Testis (tissue), 3 donors: ENCODE data around the gene EFCAB9. TPM values are rescaled to one million over a fixed set of nuclear protein-coding genes. Genes with fewer than 3 reads are reported as not detected.

ENCODE experiments used
- DNase-seq: peaks from one replicate; pipeline ENCODE4 v3.0.0-alpha.2; 2019
- H3K27ac ChIP-seq, 2 donors: fragments of 200-600 bp; sonication (generic); one replicate each; pipeline ENCODE4 v1.5.1; 2019
- H3K27me3 ChIP-seq: fragments of 200-600 bp; sonication (generic); one replicate; pipeline ENCODE4 v1.5.1; 2019
- H3K36me3 ChIP-seq: fragments of 200-600 bp; sonication (generic); one replicate; pipeline ENCODE4 v1.5.1; 2017; ENCODE audit warnings: low read depth; ENCODE audit errors: missing control alignments
- H3K4me1 ChIP-seq: fragments of 200-600 bp; sonication (generic); one replicate; pipeline ENCODE4 v1.5.1; 2019
- H3K4me3 ChIP-seq, 2 donors: fragments of 200-600 bp; sonication (generic); one replicate each; pipeline ENCODE4 v1.5.1; 2017 to 2019
- H3K9me3 ChIP-seq: fragments of 200-600 bp; sonication (generic); one replicate; pipeline ENCODE4 v1.5.1; 2017
- POLR2A ChIP-seq: fragments of 450-650 bp; IDR thresholded peaks from one replicate; pipeline ENCODE4 v1.6.1; 2017; ENCODE audit warnings: antibody characterized with exemption, mild to moderate bottlenecking, moderate library complexity
- WGBS, 2 donors: methylation state at CpG; one replicate each; pipeline ENCODE4 v1.1.5; 2018; 5-methylcytosine and 5-hydroxymethylcytosine counted together
- intact Hi-C: fragments of 100-400 bp; cut with DNase I; formaldehyde crosslinking; loops from one replicate; pipeline ENCODE4 v1.15.1; 2023; ENCODE audit warnings: low total_unique reads
- polyA plus RNA-seq: library from polyadenylated mRNA; stranded (reverse); fragments of 350-450 nt; fragmentation: Illumina TruSeq; extraction: RNeasy Lipid Tissue Mini Kit (QIAGEN cat#74804); gene quantifications from one replicate; pipeline ENCODE4 v1.2.3, GENCODE V29; 2014; ENCODE audit warnings: low read depth, low replicate concordance; ENCODE audit not compliant: insufficient read depth
- total RNA-seq, 2 donors: library from RNA; depleted of rRNA; stranded (reverse); fragments of >200 nt; gene quantifications; one replicate each; pipeline ENCODE4 v1.2.3, GENCODE V29; 2016
- TF ChIP-seq, protein P1 (sequence below), 3 experiments: fragments of 450-650 bp in 2 of 3; fragments of 200-600 bp in 1 of 3; sonication (generic) in 1 of 3; IDR thresholded peaks; one replicate each; pipeline ENCODE4 v1.5.1; 2016 to 2019; ENCODE audit warnings: antibody characterized with exemption in 3 of 3, mild to moderate bottlenecking in 2 of 3, moderate library complexity in 1 of 3

Gene EFCAB9
- total and polyA plus RNA-seq, 3 donors from 2014 or later, result 5.5 to 11.7 (median 5.7) TPM

DNA sequence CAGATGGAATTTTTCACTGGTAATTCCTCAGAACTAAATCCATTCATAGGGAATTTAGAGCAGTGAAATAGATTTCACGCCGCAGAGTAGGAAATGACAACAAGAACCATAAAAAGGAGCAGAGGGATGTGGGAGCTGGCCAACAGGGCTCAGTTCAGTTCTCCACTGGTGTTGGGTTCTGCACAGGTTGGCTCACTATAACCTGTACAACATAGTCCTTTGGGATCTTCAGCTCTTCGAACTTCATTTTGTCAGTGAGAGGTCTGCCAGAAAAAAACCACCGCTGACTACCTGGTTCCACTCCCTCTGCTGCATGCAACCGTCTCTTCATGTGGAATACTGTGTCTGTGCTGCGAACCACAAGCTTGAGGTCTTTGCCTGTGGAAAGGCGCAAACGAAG is 17.7 kb downstream of the EFCAB9 start:
- Histone ChIP-seq H3K9me3 (no peaks in the 10 kb centered on the region), H3K36me3 (no peaks in the 10 kb centered on the region), H3K27me3 (no peaks in the 10 kb centered on the region), H3K4me3 (no peak overlapping the region), H3K27ac (no peak overlapping the region), H3K4me1 (no peaks in the 10 kb centered on the region)
- no peak for DNase-seq
- 89 to 96% methylated on average over 8 of the region's 8 CpGs for WGBS, 2 donors
- intact Hi-C loops, result no loop called here
- TF ChIP-seq, protein P1, sequence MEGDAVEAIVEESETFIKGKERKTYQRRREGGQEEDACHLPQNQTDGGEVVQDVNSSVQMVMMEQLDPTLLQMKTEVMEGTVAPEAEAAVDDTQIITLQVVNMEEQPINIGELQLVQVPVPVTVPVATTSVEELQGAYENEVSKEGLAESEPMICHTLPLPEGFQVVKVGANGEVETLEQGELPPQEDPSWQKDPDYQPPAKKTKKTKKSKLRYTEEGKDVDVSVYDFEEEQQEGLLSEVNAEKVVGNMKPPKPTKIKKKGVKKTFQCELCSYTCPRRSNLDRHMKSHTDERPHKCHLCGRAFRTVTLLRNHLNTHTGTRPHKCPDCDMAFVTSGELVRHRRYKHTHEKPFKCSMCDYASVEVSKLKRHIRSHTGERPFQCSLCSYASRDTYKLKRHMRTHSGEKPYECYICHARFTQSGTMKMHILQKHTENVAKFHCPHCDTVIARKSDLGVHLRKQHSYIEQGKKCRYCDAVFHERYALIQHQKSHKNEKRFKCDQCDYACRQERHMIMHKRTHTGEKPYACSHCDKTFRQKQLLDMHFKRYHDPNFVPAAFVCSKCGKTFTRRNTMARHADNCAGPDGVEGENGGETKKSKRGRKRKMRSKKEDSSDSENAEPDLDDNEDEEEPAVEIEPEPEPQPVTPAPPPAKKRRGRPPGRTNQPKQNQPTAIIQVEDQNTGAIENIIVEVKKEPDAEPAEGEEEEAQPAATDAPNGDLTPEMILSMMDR (IDR thresholded peaks at IDR 0.05), result no peak
- no peak for TF ChIP-seq POLR2A

DNA sequence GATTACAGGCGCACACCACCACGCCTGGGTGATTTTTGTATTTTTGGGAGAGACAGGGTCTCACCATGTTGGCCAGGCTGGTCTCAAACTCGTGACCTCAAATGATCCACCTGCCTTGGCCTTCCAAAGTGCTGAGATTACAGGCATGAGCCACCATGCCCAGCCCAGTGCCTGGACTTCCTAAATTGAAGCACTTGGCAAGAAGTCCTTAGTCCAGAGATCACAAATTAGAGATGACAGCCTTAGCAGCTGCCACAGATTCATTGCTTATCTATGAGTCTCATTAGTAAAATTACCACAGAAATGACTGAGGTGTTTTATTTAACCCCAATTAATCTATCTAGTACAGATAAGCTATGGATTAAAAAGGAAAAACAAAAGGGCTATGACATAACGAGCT is 19.2 kb downstream of the EFCAB9 start:
- no peak for DNase-seq
- Histone ChIP-seq H3K4me3 (no peak overlapping the region), H3K4me1 (no peaks in the 10 kb centered on the region), H3K36me3 (no peaks in the 10 kb centered on the region), H3K9me3 (no peaks in the 10 kb centered on the region), H3K27me3 (no peaks in the 10 kb centered on the region), H3K27ac (no peak overlapping the region)
- WGBS, 2 donors, result 99% methylated on average over 4 of the region's 4 CpGs
- intact Hi-C loops, result no loop called here
- TF ChIP-seq POLR2A, result no peak
- TF ChIP-seq, protein P1 (IDR thresholded peaks at IDR 0.05), result no peak

DNA sequence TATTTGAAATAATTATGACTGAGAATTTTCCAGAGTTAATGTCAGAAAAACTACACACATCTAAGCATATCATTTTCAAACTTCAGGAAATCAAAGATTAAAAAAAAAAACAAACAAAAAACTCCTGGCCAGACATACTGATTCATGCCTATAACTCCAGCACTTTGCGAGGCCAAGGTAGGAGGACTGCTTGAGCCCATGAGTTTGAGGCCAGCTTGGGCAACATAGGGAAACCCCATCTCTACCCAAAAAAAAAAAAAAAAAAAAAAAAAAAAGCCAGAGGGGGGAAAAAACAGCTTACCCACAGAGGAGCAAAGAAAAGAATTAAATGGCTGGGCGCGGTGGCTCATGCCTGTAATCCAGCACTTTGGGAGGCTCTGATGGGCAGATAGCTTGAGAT is 22.4 kb downstream of the EFCAB9 start:
- Histone ChIP-seq H3K4me1 (no peaks in the 10 kb centered on the region), H3K36me3 (no peaks in the 10 kb centered on the region), H3K4me3 (no peak overlapping the region), H3K27ac (no peak overlapping the region), H3K27me3 (no peaks in the 10 kb centered on the region), H3K9me3 (no peaks in the 10 kb centered on the region)
- DNase-seq, result no peak
- WGBS, 2 donors, result 94 to 95% methylated on average over 3 of the region's 3 CpGs
- intact Hi-C loops, result no loop called here
- TF ChIP-seq, protein P1 (IDR thresholded peaks at IDR 0.05), result no peak
- TF ChIP-seq POLR2A, result no peak

DNA sequence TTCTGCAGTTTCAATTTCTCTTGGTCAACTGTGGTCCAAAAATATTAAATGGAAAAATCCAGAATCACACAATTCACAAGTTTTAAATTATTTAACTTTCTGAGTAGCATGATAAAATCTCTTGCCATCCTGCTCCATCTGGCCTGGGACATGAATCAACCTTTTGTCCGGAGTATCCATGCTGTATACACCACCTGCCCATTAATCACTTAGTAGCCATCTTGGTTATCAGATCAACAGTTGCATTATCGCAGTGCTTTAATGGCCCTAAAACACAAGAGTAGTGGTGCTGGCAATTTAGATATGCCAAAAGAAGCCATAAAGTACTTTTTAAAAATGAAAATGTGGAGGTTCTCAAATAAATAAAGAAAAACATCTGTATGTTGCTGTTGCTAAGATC is 25.3 kb downstream of the EFCAB9 start:
- H3K27me3 ChIP-seq, result no peaks in the 10 kb centered on the region
- H3K27ac ChIP-seq, result no peak overlapping the region
- no peak for TF ChIP-seq POLR2A
- TF ChIP-seq, protein P1 (IDR thresholded peaks at IDR 0.05), result no peak
- H3K36me3 ChIP-seq, result no peaks in the 10 kb centered on the region
- 91 to 95% methylated on average over 2 of the region's 2 CpGs for WGBS, 2 donors
- intact Hi-C loops, result no loop called here
- no peaks in the 10 kb centered on the region for H3K4me1 ChIP-seq
- no peak for DNase-seq
- H3K4me3 ChIP-seq, result no peak overlapping the region
- no peaks in the 10 kb centered on the region for H3K9me3 ChIP-seq
